Left ventricle myocardium superior (tissue), 1 donor: ENCODE measurements around the gene TRMT5. TPM values are rescaled to one million over a fixed set of nuclear protein-coding genes. Genes with fewer than 3 reads are reported as not detected.

Experiments
- total RNA-seq: library from RNA; stranded (reverse); fragmentation: NEBNext Ultra II Directional; extraction: Animal tissue kit (Norgen Biotek cat#: 25700); gene quantifications from one replicate; pipeline ENCODE4 v1.2.1, GENCODE V29; 2021
- donor health status: DM: no; HTN: yes; CAD: no; lungs with severe emphysema.

The TRMT5 gene
- total RNA-seq, 1 donor from 2014 or later = 5.7 TPM

Other genes with a start within 250 kb of the TRMT5 start
- gene MNAT1, start 246.3 kb downstream of the TRMT5 start, total RNA-seq = 25.8 TPM
- gene SLC38A6, start 166 bp upstream of the TRMT5 start, total RNA-seq = 5.3 TPM